ENCODE results near the gene SLC47A2. TPM values are rescaled to one million over a fixed set of nuclear protein-coding genes. Genes with fewer than 3 reads are reported as not detected.

Gene SLC47A2
- total RNA-seq, 1 donor from 2014 or later, result not detected

DNA sequence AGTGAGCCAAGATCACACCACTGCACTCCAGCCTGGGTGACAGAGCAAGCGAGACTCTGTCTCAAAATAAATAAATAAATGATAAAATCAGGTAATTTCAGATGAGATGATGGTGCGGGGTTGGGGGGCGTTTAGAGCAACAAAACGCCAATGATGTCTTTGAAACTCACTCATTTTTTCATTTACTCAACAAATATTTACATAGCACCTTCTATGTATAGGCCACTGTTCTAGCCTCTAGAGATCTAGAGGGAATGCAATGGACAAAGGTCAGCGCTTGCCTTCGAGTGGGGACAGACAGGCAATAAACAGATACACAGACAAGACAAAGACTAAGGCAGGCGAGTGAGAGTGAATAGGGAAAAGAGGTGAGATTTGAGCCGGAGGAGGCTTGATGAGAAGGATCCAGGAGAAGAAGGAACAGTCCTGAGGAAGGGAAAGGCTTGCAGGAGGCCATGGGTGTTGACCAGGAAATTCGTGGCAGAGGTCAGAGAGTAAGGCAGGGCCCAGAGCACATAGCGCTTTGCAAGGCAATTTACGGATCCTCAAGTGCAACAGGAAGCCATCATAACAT lies 17.7 kb upstream of the SLC47A2 start:
- intact Hi-C loops (cut with DNase I), result no loop called here
- no peak for DNase-seq (ENCODE audit: low spot score)

DNA sequence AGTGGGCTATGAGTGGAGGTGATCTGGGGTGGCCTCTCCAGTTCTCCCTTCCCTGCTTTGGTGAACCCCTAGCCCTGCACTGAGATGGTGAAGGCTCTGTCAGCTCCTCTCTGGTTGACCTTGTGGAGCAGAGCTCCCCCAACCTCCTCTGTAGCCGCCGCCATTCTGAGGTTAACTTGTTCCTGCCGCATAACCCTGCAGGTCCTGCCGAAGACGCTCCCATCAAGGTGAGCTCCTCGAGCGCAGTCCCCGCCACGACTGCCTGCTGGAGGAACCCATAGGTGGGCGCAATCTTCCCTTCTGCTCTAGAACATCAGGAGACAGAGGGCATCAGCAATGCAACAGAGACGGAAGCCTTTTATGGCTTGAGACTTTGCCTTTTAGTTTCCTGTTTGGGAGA lies 15.2 kb upstream of the SLC47A2 start:
- DNase-seq (ENCODE audit: low spot score), result no peak
- intact Hi-C loops (cut with DNase I), result no loop called here

DNA sequence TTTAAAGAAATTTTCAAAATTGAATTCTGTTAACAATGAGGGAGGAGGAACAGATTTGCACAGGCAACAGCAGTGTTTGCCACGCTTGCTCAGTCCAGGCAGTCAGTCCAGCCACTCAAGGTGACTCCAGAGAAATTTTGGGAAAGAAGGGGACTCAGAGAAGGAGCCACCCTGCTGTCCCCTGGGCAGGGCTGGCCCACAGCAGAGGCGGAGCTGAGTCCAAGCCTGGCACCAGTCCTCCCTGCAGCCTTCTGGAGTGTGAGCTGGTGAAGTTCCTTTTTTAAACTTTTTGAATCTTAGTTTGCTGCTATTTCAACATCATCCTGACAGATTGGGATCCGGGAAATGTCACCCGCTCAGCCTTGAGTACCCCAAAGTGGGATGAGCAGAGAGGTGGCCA lies 14.5 kb upstream of the SLC47A2 start:
- intact Hi-C loops (cut with DNase I), result no loop called here
- no peak for DNase-seq (ENCODE audit: low spot score)

DNA sequence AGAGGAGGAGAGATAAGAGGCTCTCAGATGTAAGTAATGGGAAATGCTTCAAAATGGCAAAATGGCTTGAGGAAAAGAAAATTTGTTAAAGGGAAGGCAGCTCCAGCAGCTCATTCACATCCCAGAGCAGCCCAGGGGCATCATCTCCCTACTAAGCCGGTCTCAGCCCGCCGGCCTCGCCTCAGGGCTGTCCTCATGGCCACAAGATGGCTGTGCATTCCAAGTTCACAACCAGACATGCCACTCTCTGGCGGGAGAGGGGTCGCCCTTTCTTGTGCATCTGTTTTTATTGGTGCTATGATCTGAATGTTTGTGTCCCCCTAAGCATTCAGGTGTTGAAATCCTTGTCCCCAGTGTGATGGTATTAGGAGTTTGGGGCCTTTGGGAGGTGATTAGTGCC lies 13.5 kb upstream of the SLC47A2 start:
- DNase-seq (ENCODE audit: low spot score), result no peak

DNA sequence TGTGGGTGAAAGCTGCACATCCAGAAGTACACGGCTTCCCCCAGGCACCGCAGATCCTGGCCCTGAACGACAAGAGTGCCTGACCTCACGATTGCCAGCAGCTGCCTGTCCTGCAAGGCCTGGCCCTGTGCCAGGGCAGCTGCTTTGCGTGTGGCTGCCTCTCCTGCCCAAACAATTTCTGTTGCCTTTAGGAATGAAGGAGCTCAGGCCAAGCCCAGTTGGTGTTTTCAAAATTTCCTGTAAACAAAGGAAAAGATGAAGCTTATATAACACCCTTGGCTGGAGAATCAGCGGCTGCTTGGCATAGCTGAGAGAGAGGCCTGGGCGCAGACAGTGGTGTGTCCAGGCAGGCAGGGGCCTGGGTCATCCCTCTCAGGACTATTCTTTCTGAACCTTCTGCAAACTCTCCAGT lies 11.7 kb upstream of the SLC47A2 start:
- peak; percentile 84 for DNase-seq (ENCODE audit: low spot score)
- intact Hi-C loops (cut with DNase I), result no loop called here

More for the DNA sequence above, 13.5 kb upstream of the SLC47A2 start:
- intact Hi-C loops (cut with DNase I), result no loop called here

DNA sequence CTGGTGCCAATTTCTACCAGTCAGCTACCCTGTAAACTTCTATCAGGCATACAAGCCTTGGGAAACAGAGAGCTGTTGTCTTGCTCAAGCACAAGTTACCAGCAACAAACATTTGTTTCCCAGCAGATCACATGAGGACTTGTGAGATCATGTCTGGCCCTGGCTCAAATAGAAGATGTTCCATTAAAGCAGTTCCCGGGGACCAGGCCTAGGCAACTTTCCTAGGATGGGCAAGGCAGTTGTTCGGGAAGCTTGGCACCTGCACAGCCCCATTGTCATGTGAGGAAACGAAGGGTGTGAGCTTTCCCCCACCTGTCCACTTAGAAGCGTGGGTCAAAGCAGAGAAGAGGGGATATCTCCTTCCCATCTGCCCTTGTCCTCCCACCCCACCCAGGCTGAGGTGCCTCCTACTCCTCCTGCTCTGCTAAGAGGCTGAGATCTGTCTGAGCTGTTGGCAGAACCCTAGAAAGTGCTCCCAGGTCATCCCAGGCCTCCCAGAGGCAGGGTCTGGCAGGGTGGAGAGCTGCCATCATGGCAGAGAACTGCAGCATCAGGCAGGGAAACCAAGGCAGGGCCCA lies 11.2 kb upstream of the SLC47A2 start:
- intact Hi-C loops (cut with DNase I), result no loop called here
- no peak for DNase-seq (ENCODE audit: low spot score)

DNA sequence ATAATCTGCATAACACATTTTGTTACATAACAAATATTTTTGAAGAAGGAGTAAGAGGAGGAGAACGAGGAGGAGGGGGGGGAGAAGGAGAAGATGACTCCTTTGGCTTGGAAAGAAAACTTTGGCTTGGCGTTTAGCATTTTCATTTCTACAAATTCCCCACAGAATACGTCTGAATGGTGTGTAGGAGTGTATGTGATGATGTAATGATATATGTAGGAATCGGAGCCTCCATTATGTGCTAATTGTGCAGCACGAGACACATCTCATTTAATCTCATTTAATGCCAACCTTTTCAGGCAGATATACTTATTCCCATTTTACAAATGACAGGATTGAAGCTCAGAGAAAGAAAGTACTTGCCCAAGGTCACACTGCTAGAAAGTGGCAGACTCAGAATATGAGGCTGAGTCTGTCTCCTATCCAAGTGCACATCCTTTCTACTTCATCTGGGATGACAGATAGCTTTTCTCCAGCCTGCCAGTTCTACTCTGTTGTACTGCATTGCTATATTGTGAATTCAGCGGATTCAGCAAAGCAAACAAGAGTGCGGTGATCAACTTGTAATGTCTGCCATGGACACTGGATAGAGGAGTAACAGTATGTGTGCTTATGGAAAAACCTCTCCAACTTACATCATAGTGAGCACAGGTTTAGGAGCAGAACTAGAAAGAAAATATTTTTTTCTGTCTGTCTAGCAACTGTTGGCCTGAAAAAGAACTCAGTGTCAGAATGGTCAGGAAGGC lies 10.4 kb upstream of the SLC47A2 start:
- intact Hi-C loops (cut with DNase I), result no loop called here

DNA sequence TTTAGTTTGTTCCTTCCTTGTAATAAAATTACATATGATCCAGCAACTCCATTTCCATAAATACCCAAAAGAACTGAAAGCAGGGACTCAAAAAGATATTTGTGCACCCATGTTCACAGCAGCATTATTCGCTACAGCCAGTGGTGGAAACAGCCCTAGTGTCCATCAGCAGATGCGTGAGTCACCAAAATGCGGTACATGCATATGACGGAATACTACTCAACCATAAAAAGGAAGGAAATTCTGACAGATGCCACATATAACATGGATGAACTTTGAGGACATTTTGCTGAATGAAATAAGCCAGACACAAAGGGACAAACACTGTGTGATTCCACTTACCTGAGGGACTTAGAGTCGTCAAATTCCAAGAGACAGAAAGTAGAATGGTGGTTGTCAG lies 9.1 kb upstream of the SLC47A2 start:
- intact Hi-C loops (cut with DNase I), result no loop called here
- DNase-seq (ENCODE audit: low spot score), result no peak

More for the DNA sequence above, 10.4 kb upstream of the SLC47A2 start:
- DNase-seq (ENCODE audit: low spot score), result no peak

DNA sequence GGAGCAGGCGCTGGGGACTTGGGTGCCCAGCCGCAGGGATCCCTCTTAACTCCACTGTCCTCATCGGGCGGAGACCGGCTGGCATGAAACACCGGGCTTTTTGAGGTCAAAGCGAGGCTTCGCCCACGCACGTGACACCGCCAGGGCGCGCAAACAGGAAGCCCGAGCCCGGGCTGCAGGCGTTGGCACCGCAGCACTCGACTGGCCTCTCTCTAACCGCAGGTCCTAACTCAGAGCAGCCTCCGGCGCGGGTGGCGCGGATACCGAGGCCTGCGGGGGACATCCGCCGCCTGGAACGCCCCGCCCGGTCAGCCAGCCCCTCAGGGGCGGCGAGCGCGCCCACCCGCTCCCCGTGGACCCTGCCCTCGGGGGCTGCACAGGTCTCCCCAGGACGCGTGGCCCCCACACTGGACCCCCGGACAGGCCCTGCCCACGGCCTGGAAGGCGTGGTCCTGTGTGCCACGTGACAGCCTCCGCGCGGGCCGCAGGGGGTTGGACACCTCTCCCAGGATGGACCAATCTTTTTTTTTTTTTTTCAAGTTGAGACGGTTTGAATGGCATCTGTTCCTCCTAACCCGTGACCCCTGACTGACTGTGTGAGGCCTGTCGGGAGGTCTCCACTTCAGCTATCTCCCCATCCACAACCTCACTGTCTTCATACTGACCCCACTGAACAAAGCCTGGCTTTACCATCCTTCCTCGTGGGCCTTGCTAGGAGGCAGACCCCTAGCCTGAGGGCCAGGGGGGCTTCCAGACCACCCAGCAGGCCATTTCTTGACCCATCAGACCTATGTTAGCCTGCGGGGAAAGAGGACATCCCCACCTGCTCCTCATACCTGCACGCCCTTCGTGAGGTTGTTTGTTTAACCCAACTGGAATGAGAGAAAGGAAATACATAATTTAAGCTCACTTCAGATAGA lies 8.4 kb upstream of the SLC47A2 start:
- no peak for DNase-seq (ENCODE audit: low spot score)
- intact Hi-C loops (cut with DNase I), result no loop called here

DNA sequence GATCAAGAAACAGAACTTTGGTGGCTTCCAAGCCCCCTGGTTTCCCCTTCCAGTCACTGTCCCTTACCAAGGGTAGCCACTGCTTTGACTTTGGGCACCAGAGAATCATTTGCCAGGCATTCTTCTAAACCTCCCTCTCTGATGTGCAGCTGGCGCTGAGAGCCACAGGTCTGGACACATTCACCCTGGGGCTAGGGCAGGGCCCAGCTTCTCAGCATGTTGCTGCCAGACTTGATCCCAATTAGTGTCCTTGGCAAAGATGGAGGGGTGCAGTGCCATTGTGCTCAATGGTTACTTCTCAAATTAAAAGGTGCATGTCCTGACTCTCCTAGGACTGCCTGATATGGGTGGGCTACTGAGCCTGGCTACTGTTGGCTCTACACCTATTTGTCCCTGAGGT lies 7.6 kb upstream of the SLC47A2 start:
- intact Hi-C loops (cut with DNase I), result no loop called here
- DNase-seq (ENCODE audit: low spot score), result no peak

DNA sequence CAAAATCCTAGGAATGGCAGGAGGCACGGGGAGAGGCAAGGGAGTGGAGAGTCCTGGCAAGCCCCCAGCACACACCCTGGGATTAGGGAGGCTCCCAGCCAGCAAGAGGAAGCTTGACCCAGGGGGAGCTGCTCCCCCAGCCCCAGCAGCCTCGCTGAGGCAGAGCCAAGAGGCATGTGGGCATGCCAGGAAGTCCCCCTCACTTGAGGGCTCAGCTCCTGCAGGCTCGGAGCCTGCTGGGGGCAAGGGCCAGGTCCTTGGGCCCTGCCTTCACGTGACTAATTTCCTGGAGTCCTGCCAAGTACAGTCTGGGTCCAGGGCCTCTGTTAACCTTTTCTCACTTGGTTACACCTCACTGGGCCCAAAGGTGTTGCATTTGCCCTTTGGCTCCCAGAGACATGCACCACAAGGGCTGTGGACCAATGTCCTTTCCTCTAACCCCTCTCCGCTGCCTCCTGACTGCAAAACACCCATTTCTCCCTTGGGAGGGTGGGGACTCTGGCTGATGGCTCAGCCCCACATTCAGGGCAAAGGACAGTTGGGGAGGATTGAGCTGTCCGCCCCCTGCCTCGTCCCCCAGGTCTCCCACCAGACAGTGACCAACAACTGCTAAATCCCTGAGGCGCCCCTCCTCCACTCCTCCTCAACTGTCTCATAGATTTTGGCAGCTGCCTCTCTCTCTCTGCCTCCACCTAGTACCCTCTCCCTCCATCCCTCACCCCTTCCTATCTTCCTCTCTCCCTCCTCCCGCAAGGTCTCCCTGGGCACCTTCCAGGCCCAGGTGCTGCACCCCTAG lies 4.4 kb upstream of the SLC47A2 start:
- DNase-seq (ENCODE audit: low spot score), result no peak
- intact Hi-C loops (cut with DNase I), result no loop called here

DNA sequence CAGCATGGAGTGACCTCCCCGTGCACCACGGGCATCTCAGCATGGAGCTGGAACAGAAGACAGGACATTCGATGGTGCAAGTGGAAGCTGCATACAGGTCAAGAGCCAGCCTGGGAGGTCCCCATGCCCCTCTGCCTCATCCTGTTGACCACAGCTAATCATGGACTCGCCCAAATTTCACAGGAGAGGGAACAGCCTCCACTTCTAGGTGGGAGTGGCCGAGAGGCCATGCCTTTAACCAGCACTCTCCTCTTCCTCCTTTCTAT lies 3.8 kb upstream of the SLC47A2 start:
- no peak for DNase-seq (ENCODE audit: low spot score)
- intact Hi-C loops (cut with DNase I), result no loop called here

DNA sequence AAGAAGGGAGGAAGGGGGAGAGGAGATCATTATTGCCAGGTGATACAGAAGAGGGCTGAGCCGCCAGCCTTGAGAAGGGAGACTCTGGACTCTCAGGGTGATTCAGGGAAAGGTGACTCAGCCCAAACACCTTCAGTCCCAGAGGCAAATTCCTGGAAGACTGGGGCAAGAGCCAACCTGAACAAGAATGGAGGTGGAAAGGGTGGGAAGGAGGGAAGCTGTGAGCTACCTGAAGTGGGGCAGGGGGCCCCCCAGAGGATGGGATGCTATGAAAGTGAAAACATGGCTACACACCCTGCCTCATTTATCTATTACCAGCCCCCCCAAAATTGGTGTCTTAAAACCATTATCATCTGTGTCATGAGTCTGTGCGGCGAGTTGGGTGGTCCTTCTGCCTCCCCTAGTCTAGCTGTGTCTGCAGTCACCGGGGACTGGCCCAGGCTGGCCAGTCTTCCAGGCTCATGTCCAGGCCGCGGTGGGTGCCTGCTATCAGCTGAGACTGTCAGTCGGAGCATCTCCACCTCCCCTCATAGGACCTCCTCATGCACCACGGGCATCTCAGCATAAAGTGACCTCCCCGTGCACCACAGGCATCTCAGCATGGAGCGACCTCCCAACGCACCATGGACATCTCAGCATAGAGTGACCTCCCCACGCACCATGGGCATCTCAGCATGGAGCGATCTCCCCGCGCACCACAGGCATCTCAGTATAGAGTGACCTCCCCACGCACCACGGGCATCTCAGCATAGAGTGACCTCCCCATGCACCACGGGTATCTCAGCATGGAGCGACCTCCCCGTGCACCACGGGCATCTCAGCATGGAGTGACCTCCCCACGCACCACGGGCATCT lies 3.2 kb upstream of the SLC47A2 start:
- intact Hi-C loops (cut with DNase I), result no loop called here
- DNase-seq (ENCODE audit: low spot score), result no peak

DNA sequence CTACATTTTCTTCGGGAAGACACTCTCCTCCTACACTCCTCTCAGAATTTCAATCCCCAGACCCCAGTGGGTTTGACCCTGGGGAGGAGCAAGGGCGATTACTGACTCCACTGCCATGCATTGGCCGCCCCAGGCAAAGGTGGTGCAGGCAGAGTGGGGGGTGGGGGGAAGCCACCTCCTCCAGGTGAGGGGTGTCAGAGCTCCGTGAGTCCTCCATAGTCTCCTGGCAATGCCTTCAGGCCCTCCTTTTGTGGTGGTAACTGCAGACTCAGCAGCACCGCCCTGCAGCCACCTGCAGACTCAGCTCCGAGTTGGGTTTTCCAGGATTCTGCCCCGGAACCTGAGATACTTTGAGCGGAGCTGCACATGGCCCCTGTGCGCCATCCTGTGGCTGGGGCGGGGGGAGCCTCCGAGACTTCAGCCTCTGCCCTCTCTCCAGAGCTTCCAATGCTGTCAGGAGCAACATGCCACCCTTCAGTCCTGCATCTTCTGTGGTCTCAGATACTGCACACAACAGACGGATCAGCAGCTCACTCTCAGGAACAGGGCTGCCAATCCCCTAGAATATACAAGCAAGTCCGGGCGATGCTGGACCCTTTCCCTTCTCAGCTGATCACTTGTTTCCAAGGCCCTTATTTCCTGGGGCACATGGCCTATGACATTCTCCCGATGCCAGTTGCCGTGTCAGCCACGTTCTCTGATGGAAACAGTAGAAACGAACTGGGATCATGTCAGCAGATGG lies 2.4 kb upstream of the SLC47A2 start:
- intact Hi-C loops (cut with DNase I), result no loop called here
- DNase-seq (ENCODE audit: low spot score), result no peak

DNA sequence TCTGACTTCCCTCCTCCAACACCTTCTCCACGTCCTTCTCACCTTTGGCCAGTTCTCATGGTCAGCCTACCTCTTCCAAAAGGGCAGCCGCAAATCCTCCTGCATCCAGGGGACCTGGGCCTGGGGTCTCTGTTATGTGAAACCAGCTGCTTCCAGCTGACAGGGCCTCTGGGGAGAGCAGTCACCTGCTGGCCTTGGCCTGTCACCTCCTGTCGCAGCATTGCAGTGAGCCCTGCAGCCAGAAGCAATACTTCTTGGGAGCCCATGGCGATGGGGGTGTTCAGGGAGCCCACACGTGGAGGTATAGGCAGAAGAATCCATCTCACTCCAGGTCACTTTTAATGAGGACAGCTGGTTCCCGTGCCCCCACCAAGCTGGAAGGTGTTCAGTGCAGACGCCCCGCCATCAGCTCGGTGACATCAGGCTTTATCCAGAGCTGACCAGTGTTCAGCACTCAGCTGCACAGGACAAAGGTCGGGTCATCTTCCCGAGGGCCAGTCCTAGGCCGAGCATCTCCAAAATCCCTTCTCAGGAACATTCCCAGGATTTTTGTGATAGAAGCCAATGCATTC lies 1.7 kb upstream of the SLC47A2 start:
- no peak for DNase-seq (ENCODE audit: low spot score)
- intact Hi-C loops (cut with DNase I), result no loop called here

DNA sequence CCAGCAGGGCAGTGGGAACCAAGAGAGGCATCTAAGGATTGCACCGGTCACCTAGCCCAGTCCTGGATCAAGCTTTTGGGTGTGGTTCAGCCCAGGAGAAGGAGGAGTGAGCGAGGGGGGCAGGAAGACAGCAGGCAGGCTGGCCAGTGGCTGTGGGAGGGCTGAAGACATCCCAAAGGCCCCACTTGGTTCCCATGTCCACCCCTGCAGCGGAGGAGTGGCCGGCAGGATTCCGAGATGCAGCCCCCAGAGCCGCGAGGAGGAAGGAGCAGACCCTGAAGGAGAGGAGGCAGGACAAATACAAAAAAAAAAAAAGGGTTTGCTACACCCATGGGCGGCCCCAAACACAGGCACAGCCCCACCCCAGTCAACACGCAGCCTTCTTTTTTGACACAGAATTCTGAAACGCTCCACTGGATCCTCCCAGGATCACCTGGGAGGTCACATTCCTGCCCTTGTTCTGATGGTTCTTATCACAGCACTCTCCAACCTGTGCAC lies 1.1 kb upstream of the SLC47A2 start:
- DNase-seq (ENCODE audit: low spot score), result no peak
- intact Hi-C loops (cut with DNase I), result no loop called here

DNA sequence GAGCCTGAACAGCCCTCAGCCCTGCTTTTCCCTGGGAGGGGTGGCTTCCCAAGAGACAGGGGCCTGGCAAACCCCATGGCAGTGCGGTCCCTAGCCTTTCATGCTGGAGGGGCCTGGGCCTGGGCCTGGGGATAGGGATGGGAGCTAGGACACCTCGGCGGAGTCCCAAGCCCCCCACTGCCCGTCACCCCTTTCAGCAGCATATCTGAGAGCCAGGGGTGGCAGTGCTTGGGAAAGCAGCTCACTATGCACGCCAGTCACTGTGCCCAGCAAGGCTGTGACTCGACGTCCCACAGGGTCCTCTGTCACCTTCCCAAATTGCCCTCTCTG lies 612 bp upstream of the SLC47A2 start:
- intact Hi-C loops (cut with DNase I), result no loop called here
- no peak for DNase-seq (ENCODE audit: low spot score)
